GM12878 (cell line): ENCODE measurements around the gene UBE2E2. TPM values are rescaled to one million over a fixed set of nuclear protein-coding genes. Genes with fewer than 3 reads are reported as not detected.

Experiments
- ATAC-seq: fragments of 200-7000 bp; cut with Tn5 transposase; 3 replicates; pipeline ENCODE4 v1.9.1; 2020; ENCODE audit warnings: mild to moderate bottlenecking, moderate library complexity
- BruUV-seq: library from RNA; stranded (reverse); fragments of 400-500 nt; replicated peaks from 2 replicates; lab custom pipeline; 2021; lab: Mats Ljungman, UMichigan
- CTCF ChIA-PET: fragments of 300-600 bp; sonication (Branson Sonifier 250); formaldehyde crosslinking; extraction: SDS; loops from one replicate; lab custom pipeline; 2021; ENCODE audit warnings: inconsistent platforms; lab: Yijun Ruan, JAX
- POLR2A ChIA-PET: fragments of 350-600 bp; formaldehyde crosslinking; extraction: SDS; loops from one replicate; lab custom pipeline; 2021; ENCODE audit warnings: inconsistent platforms; lab: Charles Lee
- RAD21 ChIA-PET: fragments of 300-600 bp; sonication (Branson Sonifier 250); formaldehyde crosslinking; loops from one replicate; lab custom pipeline; 2023; ENCODE audit warnings: antibody characterized with exemption; ENCODE audit not compliant: unreplicated experiment; lab: Charles Lee
- SMC1A ChIA-PET: fragments of 300-600 bp; sonication (Branson Sonifier 250); formaldehyde crosslinking; loops from one replicate; lab custom pipeline; 2023; ENCODE audit not compliant: unreplicated experiment, uncharacterized antibody; lab: Charles Lee
- DNase-seq: peaks from one replicate; pipeline ENCODE4 v3.0.0-alpha.2; 2011; ENCODE audit warnings: low read depth, low spot score
- FAIRE-seq: peaks from 3 replicates; lab custom pipeline; 2011; peaks lifted over from hg19 to GRCh38; lab: Jason Lieb, UNC
- H2AFZ ChIP-seq: 2 replicates; pipeline ENCODE4 v1.6.0; 2011; ENCODE audit warnings: low read depth, low read length, control low read depth; ENCODE audit not compliant: control insufficient read depth
- H3K27ac ChIP-seq: 2 replicates; pipeline ENCODE4 v1.5.1; 2011; ENCODE audit warnings: control low read depth; ENCODE audit not compliant: control insufficient read depth, insufficient read depth
- H3K27me3 ChIP-seq, 2 experiments: replicated peaks in 1 of 2; 2 replicates each; pipeline versions ENCODE4 v1.6.0 to v1.6.1; 2011; ENCODE audit warnings: low read length in 1 of 2; ENCODE audit not compliant: control insufficient read depth in 2 of 2, insufficient read depth in 2 of 2
- H3K36me3 ChIP-seq, 2 experiments: 2 replicates each; pipeline ENCODE4 v1.5.1; 2011; ENCODE audit warnings: low read length in 1 of 2; ENCODE audit not compliant: control insufficient read depth in 2 of 2, insufficient read depth in 2 of 2
- H3K4me1 ChIP-seq: 2 replicates; pipeline ENCODE4 v1.6.1; 2011; ENCODE audit warnings: mild to moderate bottlenecking, low read length, moderate library complexity, mixed read lengths; ENCODE audit not compliant: control insufficient read depth, insufficient read depth
- H3K4me2 ChIP-seq: 2 replicates; pipeline ENCODE4 v1.6.0; 2011; ENCODE audit warnings: control low read depth; ENCODE audit not compliant: control insufficient read depth, insufficient read depth
- H3K4me3 ChIP-seq: fragments of 200-600 bp; sonication (generic); 2 replicates; pipeline ENCODE4 v1.5.1; 2016
- H3K79me2 ChIP-seq: 2 replicates; pipeline ENCODE4 v1.6.0; 2011; ENCODE audit warnings: low read length; ENCODE audit not compliant: control insufficient read depth, insufficient read depth
- H3K9ac ChIP-seq: 2 replicates; pipeline ENCODE4 v1.8.0; 2011; ENCODE audit warnings: low read length, control low read depth, mixed read lengths; ENCODE audit not compliant: control insufficient read depth, insufficient read depth
- H3K9me3 ChIP-seq: replicated peaks from 3 replicates; pipeline ENCODE4 v1.5.1; 2011; ENCODE audit warnings: mild to moderate bottlenecking, low read length; ENCODE audit not compliant: control insufficient read depth, insufficient read depth
- H4K20me1 ChIP-seq: 2 replicates; pipeline ENCODE4 v1.6.0; 2011; ENCODE audit not compliant: control insufficient read depth, insufficient read depth
- CREB1 ChIP-seq: IDR thresholded peaks from 2 replicates; pipeline ENCODE4 v1.6.1; 2012; ENCODE audit warnings: low read depth, mild to moderate bottlenecking, inconsistent platforms
- EP300 ChIP-seq, 2 experiments: fragments of 150-350 bp in 1 of 2; IDR thresholded peaks; 2 replicates each; pipeline ENCODE4 v1.6.1; 2011 to 2012; ENCODE audit warnings: low read depth in 2 of 2, low read length in 2 of 2, borderline replicate concordance in 1 of 2, improper control_type of control experiment in 1 of 2, inconsistent platforms in 1 of 2; ENCODE audit not compliant: control insufficient read depth in 1 of 2
- HDGF ChIP-seq: fragments of 450-650 bp; IDR thresholded peaks from 2 replicates; pipeline ENCODE4 v1.6.1; 2016; ENCODE audit warnings: antibody characterized with exemption
- JUNB ChIP-seq: IDR thresholded peaks from 2 replicates; pipeline ENCODE4 v1.6.1; 2016; ENCODE audit warnings: antibody characterized with exemption, mild to moderate bottlenecking
- MTA2 ChIP-seq: fragments of 450-650 bp; IDR thresholded peaks from 2 replicates; pipeline ENCODE4 v1.6.1; 2016; ENCODE audit warnings: low read depth, mild to moderate bottlenecking, moderate library complexity
- RELB ChIP-seq: fragments of 450-650 bp; IDR thresholded peaks from 2 replicates; pipeline ENCODE4 v1.6.1; 2017; ENCODE audit warnings: low read depth, mild to moderate bottlenecking, moderate library complexity
- SKIL ChIP-seq: fragments of 450-650 bp; IDR thresholded peaks from 2 replicates; pipeline ENCODE4 v1.6.1; 2017; ENCODE audit warnings: mild to moderate bottlenecking, low read depth, inconsistent platforms; ENCODE audit not compliant: poor library complexity, severe bottlenecking
- SREBF1 ChIP-seq: IDR thresholded peaks from 2 replicates; pipeline ENCODE4 v1.6.1; 2012; ENCODE audit warnings: mild to moderate bottlenecking, low read length
- ZNF24 ChIP-seq: fragments of 450-650 bp; IDR thresholded peaks from 2 replicates; pipeline ENCODE4 v1.6.1; 2017; ENCODE audit warnings: antibody characterized with exemption, mild to moderate bottlenecking
- WGBS: methylation state at CpG from one replicate; pipeline ENCODE4 v1.1.6; 2016; ENCODE audit warnings: low lambda C conversion rate; ENCODE audit not compliant: insufficient replicate concordance, insufficient coverage; ENCODE audit errors: missing lambda C conversion rate; 5-methylcytosine and 5-hydroxymethylcytosine counted together
- in situ Hi-C: fragments of 300-500 bp; cut with MboI; formaldehyde crosslinking; loops from 9 replicates; pipeline ENCODE4 v1.14.3; 2018; ENCODE audit warnings: mixed read lengths
- intact Hi-C: fragments of 100-400 bp; cut with micrococcal nuclease; formaldehyde crosslinking; loops from one replicate; pipeline ENCODE4 v1.14.2; 2022; ENCODE audit not compliant: unreplicated experiment
- polyA plus RNA-seq, 11 experiments: library from polyadenylated mRNA; depleted of rRNA in 4 of 11; unstranded in 6 of 11; stranded (reverse) in 5 of 11; fragments of >200 nt; fragmentation: Nextera tagmentation in 4 of 11; fragmentation: Illumina TruSeq in 1 of 11; extraction: Ambion mirVana in 4 of 11; extraction: Trizol in 1 of 11; gene quantifications; 1 replicate in 1 of 11; 2 replicates in 10 of 11; pipeline versions ENCODE4 v1.2.1 to v1.2.3, GENCODE V29; 2011 to 2016; ENCODE audit warnings: inconsistent platforms in 2 of 11, missing spikeins in 2 of 11, low read depth in 1 of 11
- total RNA-seq, 4 experiments: library from RNA; depleted of rRNA in 3 of 4; stranded (reverse); fragments of >200 nt in 3 of 4; fragmentation: Illumina TruSeq in 1 of 4; extraction: Trizol in 1 of 4; gene quantifications; 2 replicates each; pipeline versions ENCODE4 v1.2.1 to v1.2.3, GENCODE V29; 2013 to 2021

The UBE2E2 gene
- total and polyA plus RNA-seq, 10 of the 15 experiments (the other 5 are each of a cell fraction or from before 2014, with no cell fraction given), result 8.7 to 71.0 (median 36.4) TPM

- Histone ChIP-seq H3K9me3 (peaks cover 4% of the 10 kb centered on the region; the same call in 1 of the 3 replicates), H3K4me1 (0 out of 2 replicates have a peak, but pooled peaks cover 4% of the 10 kb centered on the region), H3K27me3 (no peaks in the 10 kb centered on the region), H3K79me2 (no peaks in the 10 kb centered on the region; the same call in 1 of the 2 replicates), H3K9ac (no peak overlapping the region), H2AFZ (no peak overlapping the region), H3K4me2 (no peak overlapping the region), H3K4me3 (no peak overlapping the region), H3K27ac (no peak overlapping the region), H3K36me3 (no peaks in the 10 kb centered on the region; a peak in 1 of 4 replicates), H4K20me1 (no peaks in the 10 kb centered on the region)
- ChIA-PET SMC1A (interaction anchor here (1.0 to 2.0 kb wide), 8 partner anchors 14 to 164 kb away, joined by 3 to 6 read pairs (median 4); no protein-coding TSS in a partner anchor), POLR2A (interaction anchor here (0.5 to 0.7 kb wide), 2 partner anchors 9 to 292 kb away, joined by 3 to 6 read pairs; no protein-coding TSS in a partner anchor), CTCF (interaction anchor here (0.7 to 1.2 kb wide), 3 partner anchors 12 to 262 kb away, joined by 3 read pairs; no protein-coding TSS in a partner anchor), RAD21 (interaction anchor here (0.9 to 1.1 kb wide), 4 partner anchors 10 to 55 kb away, joined by 3 read pairs; no protein-coding TSS in a partner anchor)
- FAIRE-seq (no peak), DNase-seq (no peak), ATAC-seq (no peak; the same call in 2 of the 3 replicates)
- 86% methylated on average over 1 of the region's 1 CpG for WGBS
- BruUV-seq, result no TSS peak
- intact Hi-C loops (no loop called here), in situ Hi-C loops (no loop called here)
- TF ChIP-seq MTA2 (no peak), JUNB (no peak), SREBF1 (no peak), EP300 (IDR thresholded peaks at IDR 0.05; ENCODE audit: borderline replicate concordance in 1 of 2, control insufficient read depth in 1 of 2, low read depth in 2 of 2, low read length in 2 of 2) (no peak)
Measured at GRCh38 chr3:23495507-23495906, 292.4 kb downstream of the UBE2E2 start.

- POLR2A ChIA-PET, result no interaction called here
- BruUV-seq, result no TSS peak
- H3K27me3 ChIP-seq, result no peaks in the 10 kb centered on the region
- ATAC-seq (peak; percentile 89), FAIRE-seq (no peak), DNase-seq (peak; percentile 19)
- 94% methylated on average over 1 of the region's 1 CpG for WGBS
- H3K79me2 ChIP-seq, result no peaks in the 10 kb centered on the region; the same call in 1 of the 2 replicates
- H3K36me3 ChIP-seq, result no peaks in the 10 kb centered on the region; a peak in 2 of 4 replicates
- no peaks in the 10 kb centered on the region for H4K20me1 ChIP-seq
- H3K4me3 ChIP-seq, result no peak overlapping the region
- H3K9ac ChIP-seq, result no peak overlapping the region
- intact Hi-C loops (no loop called here), in situ Hi-C loops (no loop called here)
- no peak overlapping the region for H3K27ac ChIP-seq
- H3K4me1 ChIP-seq, result 0 out of 2 replicates have a peak, but pooled peaks cover 4% of the 10 kb centered on the region
- no peak overlapping the region for H3K4me2 ChIP-seq
- H3K9me3 ChIP-seq, result peaks cover 4% of the 10 kb centered on the region; the same call in 1 of the 3 replicates
- CTCF ChIA-PET, result interaction anchor here (0.9 kb wide), 1 partner anchor 11 kb away, joined by 3 read pairs; no protein-coding TSS in a partner anchor
- RAD21 ChIA-PET, result no interaction called here
- SMC1A ChIA-PET, result interaction anchor here (1.3 to 2.0 kb wide), 4 partner anchors 58 to 164 kb away, joined by 3 to 5 read pairs (median 4); no protein-coding TSS in a partner anchor
- H2AFZ ChIP-seq, result no peak overlapping the region
- TF ChIP-seq CREB1 (no peak), HDGF (no peak), ZNF24 (0 out of 2 replicates have a peak, but pooled peaks have one; percentile 6), EP300 (IDR thresholded peaks at IDR 0.05; ENCODE audit: borderline replicate concordance in 1 of 2, control insufficient read depth in 1 of 2, low read depth in 2 of 2, low read length in 2 of 2) (0 out of 4 replicates have a peak, but pooled peaks of 1 of the 2 experiments have one; percentile 20), SKIL (no peak), RELB (peak; percentile 27; the same call in 1 of the 2 replicates)
Measured at GRCh38 chr3:23496165-23496564, 293.0 kb downstream of the UBE2E2 start.
